IgD-negative memory B cell (primary cell): Measurements from ENCODE around the gene RAPGEF5. TPM values are rescaled to one million over a fixed set of nuclear protein-coding genes. Genes with fewer than 3 reads are reported as not detected.

ENCODE experiments used
- H3K27ac Mint-ChIP-seq, 3 donors: one replicate each; pipeline ENCODE4 v1.8.0; 2020 to 2022; ENCODE audit warnings: mild to moderate bottlenecking in 3 of 3, mixed read lengths in 3 of 3, moderate library complexity in 1 of 3
- H3K27me3 Mint-ChIP-seq: one replicate; pipeline ENCODE4 v1.8.0; 2021; ENCODE audit warnings: mixed read lengths
- H3K36me3 Mint-ChIP-seq: one replicate; pipeline ENCODE4 v1.8.0; 2020; ENCODE audit warnings: mild to moderate bottlenecking, mixed read lengths
- H3K4me1 Mint-ChIP-seq, 3 donors: one replicate each; pipeline ENCODE4 v1.8.0; 2020 to 2022; ENCODE audit warnings: mixed read lengths in 3 of 3, mild to moderate bottlenecking in 1 of 3
- H3K4me3 Mint-ChIP-seq, 4 donors: one replicate each; pipeline ENCODE4 v1.8.0; 2020 to 2022; ENCODE audit warnings: mild to moderate bottlenecking in 4 of 4, mixed read lengths in 4 of 4, moderate library complexity in 3 of 4
- H3K9me3 Mint-ChIP-seq, 3 donors: one replicate each; pipeline ENCODE4 v1.8.0; 2020 to 2021; ENCODE audit warnings: mixed read lengths in 3 of 3, mild to moderate bottlenecking in 1 of 3
- polyA plus RNA-seq: library from polyadenylated mRNA; unstranded; fragments of 300-500 nt; fragmentation: Illumina TruSeq; gene quantifications from one replicate; pipeline ENCODE4 v1.2.3, GENCODE V29; 2021

The RAPGEF5 gene
- polyA plus RNA-seq, 1 donor from 2014 or later, result 1.2 TPM

DNA sequence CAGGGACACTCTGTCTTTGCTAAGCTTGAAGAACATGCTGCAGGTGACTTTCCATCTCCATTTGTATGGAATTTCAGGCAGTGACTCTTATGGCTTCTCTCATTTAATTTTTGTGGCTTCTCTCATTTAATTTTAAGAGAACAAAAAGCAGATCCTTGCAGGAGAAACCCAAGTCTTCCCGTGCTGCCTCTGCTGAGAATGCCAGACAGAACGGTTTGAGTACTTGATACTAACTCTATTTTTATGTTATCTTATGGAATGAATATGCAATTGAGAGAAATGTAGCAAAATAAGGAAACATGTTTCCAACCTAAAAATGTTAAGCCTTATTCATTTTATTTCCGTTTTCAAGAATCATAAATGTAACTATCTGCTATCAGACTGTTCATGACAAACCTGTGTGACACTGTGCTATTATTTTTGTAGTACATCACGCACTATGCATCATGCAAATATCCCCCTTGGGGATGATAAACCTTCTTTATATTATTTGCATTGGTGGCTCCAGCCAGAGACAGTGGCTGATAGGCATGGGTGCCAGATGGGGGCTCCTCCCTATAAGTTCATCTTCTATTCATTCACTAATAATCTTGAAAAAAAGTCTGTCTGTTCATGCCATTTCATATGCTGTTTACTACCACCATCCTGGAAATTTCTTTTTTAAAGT, 6.9 kb upstream of the RAPGEF5 start:
- H3K9me3 Mint-ChIP-seq, result no peaks in the 10 kb centered on the region
- H3K4me1 Mint-ChIP-seq, result peaks cover 0 to 11% (median 0%) of the 10 kb centered on the region in 3 donors
- peaks cover 28% of the 10 kb centered on the region for H3K27me3 Mint-ChIP-seq
- no peak overlapping the region for H3K27ac Mint-ChIP-seq
- no peaks in the 10 kb centered on the region for H3K36me3 Mint-ChIP-seq
- H3K4me3 Mint-ChIP-seq, result no peak overlapping the region

DNA sequence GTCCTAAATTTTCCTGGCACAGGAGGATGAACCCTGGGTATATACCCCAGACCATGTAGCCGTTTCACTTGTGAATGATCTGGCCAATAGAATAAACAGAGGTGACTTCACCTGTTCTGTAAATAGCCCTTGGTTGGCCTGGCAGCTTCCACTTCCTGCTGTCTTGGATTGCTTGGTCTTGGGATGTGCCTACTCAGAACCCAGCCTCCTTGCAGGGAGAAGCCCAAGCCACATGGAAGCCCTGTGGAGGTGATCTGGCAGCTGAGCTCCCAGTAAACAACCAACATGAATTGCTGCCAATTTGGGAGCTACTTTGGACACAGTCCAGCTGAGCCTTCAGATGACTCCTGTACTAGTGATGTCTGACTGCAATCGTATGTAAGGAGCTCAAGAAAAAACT, 4.8 kb upstream of the RAPGEF5 start:
- Mint-ChIP-seq H3K36me3 (no peaks in the 10 kb centered on the region), H3K9me3 (peaks cover 0 to 3% (median 0%) of the 10 kb centered on the region in 3 donors), H3K4me1 (peaks cover 0 to 16% (median 0%) of the 10 kb centered on the region in 3 donors), H3K27ac (peak overlapping the region in 1 of 3 donors; percentile 18), H3K4me3 (peak overlapping the region in 1 of 4 donors; percentile 71), H3K27me3 (peaks cover 32% of the 10 kb centered on the region)

DNA sequence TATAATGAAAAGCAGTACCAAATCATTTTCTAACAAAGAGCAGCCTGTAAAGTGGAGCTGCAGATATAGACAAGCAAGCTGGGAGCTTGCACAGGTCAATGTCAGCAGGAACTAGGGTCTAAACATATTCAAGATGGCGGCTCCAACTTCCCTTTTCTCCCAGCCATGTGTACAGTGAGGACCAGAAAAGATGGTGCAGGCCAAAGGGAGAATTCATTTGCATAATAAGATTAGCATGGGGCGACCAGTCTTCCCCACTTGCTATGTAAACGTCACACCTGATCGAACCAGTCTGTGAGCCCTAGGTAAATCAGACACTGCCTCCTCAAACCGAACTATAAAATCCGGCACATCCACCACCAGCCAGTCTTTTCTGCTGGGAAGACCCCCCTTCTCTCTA, 4.4 kb upstream of the RAPGEF5 start:
- Mint-ChIP-seq H3K27ac (no peak overlapping the region), H3K36me3 (no peaks in the 10 kb centered on the region), H3K9me3 (peaks cover 0 to 3% (median 0%) of the 10 kb centered on the region in 3 donors), H3K27me3 (peaks cover 32% of the 10 kb centered on the region), H3K4me3 (no peak overlapping the region), H3K4me1 (peaks cover 0 to 16% (median 0%) of the 10 kb centered on the region in 3 donors)

DNA sequence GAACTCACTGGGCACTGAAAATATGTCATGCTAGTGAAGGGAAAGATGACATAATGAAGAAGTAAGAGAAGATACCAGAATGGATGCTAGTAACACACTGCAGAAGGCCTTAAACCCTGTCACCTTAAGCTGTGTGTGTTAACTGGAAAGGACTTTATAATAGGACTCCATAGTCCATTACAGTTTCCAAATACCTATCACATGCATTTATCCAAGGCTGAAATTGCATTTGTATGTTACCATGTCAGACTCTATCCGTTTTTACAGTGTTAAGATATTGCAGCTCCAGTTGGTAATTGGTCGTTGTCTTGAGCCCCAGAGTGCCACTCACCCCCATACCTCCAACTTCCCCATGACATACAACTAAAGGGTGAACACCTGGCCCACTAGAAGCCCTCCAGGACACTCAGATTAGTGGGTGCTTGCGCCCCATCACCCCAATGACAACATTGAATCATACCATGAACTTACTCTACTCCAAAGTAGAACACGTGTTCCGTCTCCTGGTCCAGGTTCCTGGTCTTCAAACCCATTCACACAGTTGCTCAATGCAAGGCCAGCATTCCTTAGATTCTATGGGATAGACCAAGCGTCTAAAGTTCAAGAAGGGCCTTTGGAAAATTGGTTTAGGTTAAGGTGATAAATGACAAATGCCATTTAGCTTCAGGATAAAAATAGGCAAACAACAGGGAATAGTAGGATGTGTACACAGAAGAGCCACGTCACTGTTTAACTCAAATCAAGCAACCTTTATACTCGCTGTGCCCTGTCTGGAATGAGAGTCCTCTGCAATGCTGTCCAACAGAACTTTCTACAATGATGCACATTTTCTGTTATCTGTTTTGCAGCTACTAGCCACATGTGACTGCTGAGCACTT, 2.1 kb upstream of the RAPGEF5 start:
- Mint-ChIP-seq H3K9me3 (peaks cover 3 to 9% (median 5%) of the 10 kb centered on the region in 3 donors), H3K27me3 (peaks cover 37% of the 10 kb centered on the region), H3K36me3 (no peaks in the 10 kb centered on the region), H3K4me1 (peaks cover 5 to 20% (median 9%) of the 10 kb centered on the region in 3 donors), H3K4me3 (peak overlapping the region in 1 of 4 donors; percentile 20), H3K27ac (no peak overlapping the region)

DNA sequence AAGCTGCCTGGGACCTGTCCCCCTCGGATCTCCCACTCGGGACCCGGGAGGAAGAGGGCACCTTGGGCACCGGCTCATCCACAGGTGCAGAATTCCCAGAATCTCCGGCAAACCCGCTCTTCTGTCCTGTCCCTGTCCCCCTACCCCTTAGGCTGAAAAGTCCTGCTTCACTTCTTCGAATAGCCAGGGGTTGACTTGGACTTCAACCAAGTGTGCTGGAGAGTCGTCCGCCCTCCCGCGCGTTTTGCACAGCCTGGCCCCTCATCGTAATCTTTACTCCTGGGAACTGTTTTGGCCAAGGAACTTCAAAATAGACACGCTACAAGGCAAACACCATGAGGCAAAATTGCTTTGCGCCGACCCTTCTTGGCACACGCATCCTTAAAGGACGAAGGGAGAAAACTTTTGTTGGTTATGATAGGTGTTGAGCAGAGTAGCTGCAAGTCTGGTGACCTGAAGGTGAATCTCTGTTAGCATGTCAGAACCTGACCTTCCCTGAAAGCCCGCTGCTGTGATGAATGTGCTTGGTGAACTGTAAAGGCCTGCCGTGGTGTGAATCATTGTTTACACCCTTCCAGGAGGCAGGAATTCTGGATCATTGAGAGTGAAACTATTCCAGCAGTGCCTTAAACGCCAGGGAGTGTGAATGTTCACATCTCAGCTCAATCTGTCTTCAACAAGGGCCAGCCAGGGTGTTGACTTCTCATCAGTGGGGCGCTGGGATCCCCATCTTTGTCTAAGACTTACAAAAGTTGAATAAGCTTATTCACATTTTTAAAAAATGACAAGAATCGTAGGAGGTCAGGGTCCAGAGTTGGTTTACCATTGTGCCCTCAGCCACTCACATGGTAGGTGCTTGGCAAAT, 589 bp upstream of the RAPGEF5 start:
- Mint-ChIP-seq H3K27me3 (peaks cover 39% of the 10 kb centered on the region), H3K36me3 (no peaks in the 10 kb centered on the region), H3K4me3 (peak overlapping the region; percentile 72 to 90 (median 82)), H3K9me3 (peaks cover 6 to 14% (median 10%) of the 10 kb centered on the region in 3 donors), H3K27ac (peak overlapping the region in 1 of 3 donors; percentile 77), H3K4me1 (peaks cover 5 to 18% (median 9%) of the 10 kb centered on the region in 3 donors)

GRCh38 chr7:22356010-22356691, 803 bp downstream of the RAPGEF5 start:
- H3K27ac Mint-ChIP-seq, result no peak overlapping the region
- H3K9me3 Mint-ChIP-seq, result peaks cover 6 to 14% (median 13%) of the 10 kb centered on the region in 3 donors
- H3K4me3 Mint-ChIP-seq, result peak overlapping the region; percentile 78 to 90 (median 80)
- H3K27me3 Mint-ChIP-seq, result peaks cover 44% of the 10 kb centered on the region
- peaks cover 7 to 19% (median 9%) of the 10 kb centered on the region in 3 donors for H3K4me1 Mint-ChIP-seq
- no peaks in the 10 kb centered on the region for H3K36me3 Mint-ChIP-seq

- H3K4me1 Mint-ChIP-seq, result peaks cover 9 to 19% (median 11%) of the 10 kb centered on the region in 3 donors
- no peaks in the 10 kb centered on the region for H3K36me3 Mint-ChIP-seq
- H3K27me3 Mint-ChIP-seq, result peaks cover 44% of the 10 kb centered on the region
- peak overlapping the region in 1 of 3 donors; percentile 6 for H3K27ac Mint-ChIP-seq
- peaks cover 6 to 14% (median 13%) of the 10 kb centered on the region in 3 donors for H3K9me3 Mint-ChIP-seq
- H3K4me3 Mint-ChIP-seq, result peak overlapping the region; percentile 78 to 90 (median 80)
Observed at GRCh38 chr7:22355620-22356009, 1.3 kb downstream of the RAPGEF5 start.

GRCh38 chr7:22354462-22354861, 2.5 kb downstream of the RAPGEF5 start:
- H3K27me3 Mint-ChIP-seq, result peaks cover 44% of the 10 kb centered on the region

DNA sequence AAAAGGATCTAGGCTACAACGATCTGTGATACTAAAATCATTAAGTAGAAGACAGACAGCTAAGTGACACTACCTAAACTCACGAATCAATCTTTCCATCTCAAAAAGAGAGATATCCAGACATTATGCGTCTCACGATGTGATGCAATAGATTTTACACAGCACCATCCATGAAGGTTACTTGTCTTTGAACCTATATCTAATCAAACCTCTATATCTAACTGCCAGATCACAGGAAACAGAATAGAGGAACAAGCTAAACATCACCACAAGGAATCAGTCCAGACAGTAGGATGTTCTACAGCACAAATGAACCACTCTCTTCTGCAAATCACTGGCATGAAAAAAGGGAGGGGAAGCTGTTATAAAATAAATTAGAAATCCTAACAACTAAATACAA, 4.1 kb downstream of the RAPGEF5 start:
- peaks cover 47% of the 10 kb centered on the region for H3K27me3 Mint-ChIP-seq
- no peaks in the 10 kb centered on the region for H3K36me3 Mint-ChIP-seq
- no peak overlapping the region for H3K4me3 Mint-ChIP-seq

More at GRCh38 chr7:22354462-22354861, 2.5 kb downstream of the RAPGEF5 start:
- H3K4me1 Mint-ChIP-seq, result peaks cover 9 to 21% (median 11%) of the 10 kb centered on the region in 3 donors
- peaks cover 6 to 14% (median 13%) of the 10 kb centered on the region in 3 donors for H3K9me3 Mint-ChIP-seq
- H3K4me3 Mint-ChIP-seq, result peak overlapping the region in 1 of 4 donors; percentile 77
- H3K27ac Mint-ChIP-seq, result no peak overlapping the region
- no peaks in the 10 kb centered on the region for H3K36me3 Mint-ChIP-seq

DNA sequence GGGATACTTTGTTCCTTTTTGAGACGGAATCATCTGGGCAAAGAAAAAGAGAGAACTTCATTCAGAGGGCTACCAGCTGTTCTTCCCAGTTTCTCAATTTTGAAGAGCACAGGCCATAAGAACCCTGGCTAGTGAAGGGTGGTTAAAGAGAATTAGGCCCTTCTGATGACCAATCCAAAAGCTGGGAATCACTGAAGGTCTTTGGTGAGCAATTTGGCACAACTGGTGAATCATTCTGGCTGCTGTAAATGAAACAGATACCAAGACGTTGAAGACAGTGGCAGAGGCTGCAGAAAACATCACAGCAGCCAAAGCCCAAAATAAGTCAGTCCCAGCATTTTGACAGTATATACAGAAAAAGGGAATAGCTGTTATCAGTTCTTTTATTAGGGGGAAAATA, 5.1 kb downstream of the RAPGEF5 start:
- no peaks in the 10 kb centered on the region for H3K36me3 Mint-ChIP-seq
- peak overlapping the region in 1 of 4 donors; percentile 51 for H3K4me3 Mint-ChIP-seq
- peaks cover 9 to 16% (median 11%) of the 10 kb centered on the region in 3 donors for H3K4me1 Mint-ChIP-seq
- peaks cover 3 to 14% (median 13%) of the 10 kb centered on the region in 3 donors for H3K9me3 Mint-ChIP-seq
- H3K27me3 Mint-ChIP-seq, result peaks cover 40% of the 10 kb centered on the region
- H3K27ac Mint-ChIP-seq, result no peak overlapping the region

More for the DNA sequence above, 4.1 kb downstream of the RAPGEF5 start:
- Mint-ChIP-seq H3K9me3 (peaks cover 3 to 14% (median 13%) of the 10 kb centered on the region in 3 donors), H3K4me1 (peaks cover 9 to 21% (median 11%) of the 10 kb centered on the region in 3 donors), H3K27ac (no peak overlapping the region)

- Mint-ChIP-seq H3K27ac (no peak overlapping the region), H3K9me3 (peaks cover 3 to 14% (median 13%) of the 10 kb centered on the region in 3 donors), H3K27me3 (peaks cover 42% of the 10 kb centered on the region), H3K4me3 (peak overlapping the region in 1 of 4 donors; percentile 51), H3K36me3 (no peaks in the 10 kb centered on the region), H3K4me1 (peaks cover 10 to 16% (median 11%) of the 10 kb centered on the region in 3 donors)
Observed at GRCh38 chr7:22351329-22351692, 5.6 kb downstream of the RAPGEF5 start.

- no peak overlapping the region for H3K27ac Mint-ChIP-seq
- peaks cover 6 to 12% (median 7%) of the 10 kb centered on the region in 3 donors for H3K4me1 Mint-ChIP-seq
- H3K27me3 Mint-ChIP-seq, result peaks cover 39% of the 10 kb centered on the region
- peak overlapping the region in 1 of 4 donors; percentile 51 for H3K4me3 Mint-ChIP-seq
- peaks cover 3 to 14% (median 13%) of the 10 kb centered on the region in 3 donors for H3K9me3 Mint-ChIP-seq
- H3K36me3 Mint-ChIP-seq, result no peaks in the 10 kb centered on the region
Observed at GRCh38 chr7:22350466-22351328, 6.3 kb downstream of the RAPGEF5 start.

DNA sequence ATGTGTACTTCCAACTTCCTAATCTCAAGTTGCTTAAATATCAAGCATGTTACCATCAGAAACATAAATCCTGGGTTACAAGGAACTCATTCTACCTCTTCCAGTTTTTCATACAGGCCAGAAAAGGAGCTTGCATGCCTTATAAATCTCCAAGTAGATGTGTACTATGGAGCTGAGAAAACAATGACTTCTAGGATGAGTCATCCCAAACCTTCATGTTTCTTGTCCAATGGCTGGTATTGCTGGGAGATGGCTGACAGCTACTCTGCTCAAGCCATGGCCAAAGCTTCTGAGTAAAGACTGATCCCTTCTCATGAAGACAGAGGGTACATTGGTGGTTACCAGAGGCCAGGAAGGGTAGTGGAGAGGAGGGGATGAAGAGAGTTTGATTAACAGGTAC, 8.6 kb downstream of the RAPGEF5 start:
- Mint-ChIP-seq H3K4me3 (no peak overlapping the region), H3K27me3 (peaks cover 21% of the 10 kb centered on the region), H3K27ac (no peak overlapping the region), H3K4me1 (peaks cover 2 to 10% (median 6%) of the 10 kb centered on the region in 3 donors), H3K36me3 (no peaks in the 10 kb centered on the region), H3K9me3 (peaks cover 3 to 8% (median 5%) of the 10 kb centered on the region in 3 donors)
